Measurements from ENCODE around the gene FLACC1. TPM values are rescaled to one million over a fixed set of nuclear protein-coding genes. Genes with fewer than 3 reads are reported as not detected.

The FLACC1 gene
- total RNA-seq, 1 donor from 2014 or later: 1.4 TPM

DNA sequence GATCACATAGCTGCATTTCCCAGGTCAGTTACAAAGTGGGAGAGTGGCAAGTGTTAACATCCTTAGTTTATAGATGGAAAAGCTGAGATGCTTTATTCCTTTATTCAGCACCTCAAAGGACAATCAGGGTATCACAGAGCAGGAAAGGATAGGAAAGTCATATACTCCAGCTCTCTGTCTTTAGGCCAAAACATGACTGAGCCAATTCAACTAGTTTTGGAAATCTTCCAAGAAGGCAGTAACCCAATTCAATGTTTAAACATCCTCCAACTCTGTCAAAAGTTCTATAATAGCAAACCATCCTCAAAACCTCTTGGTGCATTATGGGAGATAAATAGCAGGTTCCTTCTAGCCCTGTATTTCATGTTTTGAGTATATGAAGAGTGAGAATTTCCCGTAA is 71.6 kb downstream of the FLACC1 start:
- H3K9me3 Mint-ChIP-seq: peaks cover 4% of the 10 kb centered on the region
- no peak overlapping the region for H3K4me3 Mint-ChIP-seq
- H3K27ac Mint-ChIP-seq: no peak overlapping the region
- H3K27me3 Mint-ChIP-seq: no peaks in the 10 kb centered on the region
- DNase-seq (ENCODE audit: extremely low spot score, unreplicated experiment): no peak
- no peaks in the 10 kb centered on the region for H3K4me1 Mint-ChIP-seq (ENCODE audit: unreplicated experiment)
- peaks cover 7% of the 10 kb centered on the region for H3K36me3 Mint-ChIP-seq
- TF ChIP-seq, protein P1, sequence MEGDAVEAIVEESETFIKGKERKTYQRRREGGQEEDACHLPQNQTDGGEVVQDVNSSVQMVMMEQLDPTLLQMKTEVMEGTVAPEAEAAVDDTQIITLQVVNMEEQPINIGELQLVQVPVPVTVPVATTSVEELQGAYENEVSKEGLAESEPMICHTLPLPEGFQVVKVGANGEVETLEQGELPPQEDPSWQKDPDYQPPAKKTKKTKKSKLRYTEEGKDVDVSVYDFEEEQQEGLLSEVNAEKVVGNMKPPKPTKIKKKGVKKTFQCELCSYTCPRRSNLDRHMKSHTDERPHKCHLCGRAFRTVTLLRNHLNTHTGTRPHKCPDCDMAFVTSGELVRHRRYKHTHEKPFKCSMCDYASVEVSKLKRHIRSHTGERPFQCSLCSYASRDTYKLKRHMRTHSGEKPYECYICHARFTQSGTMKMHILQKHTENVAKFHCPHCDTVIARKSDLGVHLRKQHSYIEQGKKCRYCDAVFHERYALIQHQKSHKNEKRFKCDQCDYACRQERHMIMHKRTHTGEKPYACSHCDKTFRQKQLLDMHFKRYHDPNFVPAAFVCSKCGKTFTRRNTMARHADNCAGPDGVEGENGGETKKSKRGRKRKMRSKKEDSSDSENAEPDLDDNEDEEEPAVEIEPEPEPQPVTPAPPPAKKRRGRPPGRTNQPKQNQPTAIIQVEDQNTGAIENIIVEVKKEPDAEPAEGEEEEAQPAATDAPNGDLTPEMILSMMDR (conservative IDR thresholded peaks at IDR 0.05): no peak

DNA sequence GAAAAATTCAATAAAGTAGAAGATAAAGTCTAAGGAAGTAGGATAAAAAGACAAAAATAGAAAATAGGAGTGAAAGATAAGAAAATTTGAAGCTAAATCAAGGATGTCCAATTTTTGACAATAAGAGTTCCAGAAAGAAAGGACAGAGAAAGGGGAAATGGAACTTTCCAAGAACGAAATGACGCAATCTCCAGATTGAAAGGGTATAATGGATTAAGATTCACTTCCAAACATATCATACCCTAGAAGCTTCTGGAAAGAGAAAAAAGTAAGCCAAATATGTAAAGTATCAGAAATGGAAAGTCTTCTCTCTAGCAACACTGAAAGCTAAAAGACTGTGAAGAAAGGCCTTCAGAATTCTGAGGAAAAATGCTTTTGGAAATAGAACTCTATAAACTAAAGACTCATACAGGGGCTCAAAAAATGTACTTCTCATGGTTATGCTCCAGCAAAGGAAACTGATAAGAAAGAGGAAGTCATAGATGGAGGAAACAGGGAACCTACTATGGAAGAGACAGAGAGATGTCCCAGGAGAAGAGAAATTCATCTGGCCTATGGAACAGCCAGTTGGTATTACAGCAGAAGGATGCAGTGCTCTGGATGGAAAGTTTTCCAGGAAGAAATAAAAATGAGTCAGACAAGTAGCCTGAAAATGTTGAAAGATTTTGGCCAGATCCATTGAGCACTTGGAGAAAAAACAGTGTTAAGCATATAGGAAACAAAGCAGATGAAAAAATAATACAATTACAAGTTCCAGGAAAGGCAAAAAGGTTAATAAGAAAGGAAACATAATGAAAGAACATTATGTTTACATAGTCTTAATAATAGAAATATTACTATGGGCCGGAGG is 76.7 kb downstream of the FLACC1 start:
- Mint-ChIP-seq H3K9me3 (no peaks in the 10 kb centered on the region), H3K27me3 (no peaks in the 10 kb centered on the region), H3K36me3 (no peaks in the 10 kb centered on the region), H3K27ac (no peak overlapping the region), H3K4me3 (no peak overlapping the region), H3K4me1 (ENCODE audit: unreplicated experiment) (no peaks in the 10 kb centered on the region)
- DNase-seq (ENCODE audit: extremely low spot score, unreplicated experiment): no peak
- TF ChIP-seq, protein P1 (conservative IDR thresholded peaks at IDR 0.05): no peak

DNA sequence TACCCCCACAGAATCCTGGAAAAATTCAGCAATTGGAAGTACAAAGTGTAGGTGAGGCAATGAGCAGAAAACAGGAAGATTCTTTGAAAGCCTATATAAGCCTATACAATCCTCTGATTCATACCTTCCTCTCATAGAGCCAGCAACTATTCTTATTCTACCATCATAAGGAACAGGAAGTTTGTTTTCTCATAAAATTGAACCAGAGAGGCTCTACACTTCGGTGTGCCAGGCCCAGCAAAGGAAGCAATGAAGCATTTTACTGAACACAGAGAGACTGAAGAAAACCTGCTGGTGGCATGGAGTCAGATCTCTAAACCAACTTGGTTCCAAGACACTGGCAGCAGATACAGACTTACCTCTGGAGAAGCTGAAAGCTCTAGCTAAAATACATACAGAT is 78.1 kb downstream of the FLACC1 start:
- Mint-ChIP-seq H3K27me3 (no peaks in the 10 kb centered on the region), H3K9me3 (no peaks in the 10 kb centered on the region), H3K27ac (no peak overlapping the region), H3K4me1 (ENCODE audit: unreplicated experiment) (no peaks in the 10 kb centered on the region), H3K4me3 (no peak overlapping the region), H3K36me3 (no peaks in the 10 kb centered on the region)
- no peak for DNase-seq (ENCODE audit: extremely low spot score, unreplicated experiment)
- TF ChIP-seq, protein P1 (conservative IDR thresholded peaks at IDR 0.05): no peak

DNA sequence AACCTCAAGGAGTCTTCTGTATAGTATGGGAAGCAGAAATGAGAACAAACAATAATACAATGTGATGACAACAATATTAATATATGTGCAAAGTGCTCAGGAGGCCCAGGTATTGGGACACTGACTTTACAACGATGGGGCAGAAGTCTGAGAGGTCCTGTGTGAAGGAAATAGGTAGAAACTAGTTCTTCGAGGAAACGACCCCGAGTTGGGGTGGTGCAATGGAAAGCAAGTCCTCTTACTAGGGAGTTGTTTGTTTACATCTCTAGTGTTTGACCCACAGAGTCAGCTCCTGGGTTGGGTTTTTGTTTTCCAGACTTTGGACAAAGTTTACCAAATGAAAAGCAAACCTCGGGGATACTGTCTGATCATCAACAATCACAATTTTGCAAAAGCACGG is 80.6 kb downstream of the FLACC1 start:
- no peaks in the 10 kb centered on the region for H3K4me1 Mint-ChIP-seq (ENCODE audit: unreplicated experiment)
- no peak overlapping the region for H3K27ac Mint-ChIP-seq
- H3K27me3 Mint-ChIP-seq: no peaks in the 10 kb centered on the region
- no peak for DNase-seq (ENCODE audit: extremely low spot score, unreplicated experiment)
- TF ChIP-seq, protein P1 (conservative IDR thresholded peaks at IDR 0.05): no peak
- H3K36me3 Mint-ChIP-seq: no peaks in the 10 kb centered on the region
- no peaks in the 10 kb centered on the region for H3K9me3 Mint-ChIP-seq
- no peak overlapping the region for H3K4me3 Mint-ChIP-seq

DNA sequence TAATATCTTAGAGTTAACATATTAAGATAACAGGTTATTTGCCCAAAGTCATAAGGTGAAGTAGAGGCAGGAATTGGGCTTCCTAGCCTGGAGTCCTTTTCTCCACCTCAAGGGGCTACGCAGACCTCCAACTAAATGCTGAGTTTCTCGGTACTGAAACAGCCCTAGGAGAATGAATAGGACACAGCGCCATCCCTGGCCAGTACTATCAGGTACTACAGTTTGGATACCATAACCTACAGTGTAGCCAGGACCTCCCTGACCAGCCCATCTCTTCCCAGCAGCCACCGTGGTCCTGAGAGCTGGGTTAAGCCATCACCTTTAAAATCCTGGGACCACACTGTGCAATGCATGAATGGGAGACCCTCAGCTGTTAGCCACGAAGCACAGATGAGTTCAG is 81.2 kb downstream of the FLACC1 start:
- TF ChIP-seq, protein P1 (conservative IDR thresholded peaks at IDR 0.05): no peak
- H3K9me3 Mint-ChIP-seq: no peaks in the 10 kb centered on the region
- no peaks in the 10 kb centered on the region for H3K36me3 Mint-ChIP-seq
- H3K4me3 Mint-ChIP-seq: no peak overlapping the region
- no peak overlapping the region for H3K27ac Mint-ChIP-seq
- DNase-seq (ENCODE audit: extremely low spot score, unreplicated experiment): no peak
- no peaks in the 10 kb centered on the region for H3K27me3 Mint-ChIP-seq
- H3K4me1 Mint-ChIP-seq (ENCODE audit: unreplicated experiment): no peaks in the 10 kb centered on the region
